DND-41 (cell line): ENCODE data around the gene XKR7.

Experiments
- CTCF ChIP-seq: IDR thresholded peaks from 2 replicates; pipeline ENCODE4 v1.5.1; 2012; ENCODE audit warnings: borderline replicate concordance, low read length, moderate library complexity, mild to moderate bottlenecking; ENCODE audit not compliant: poor library complexity, severe bottlenecking; ENCODE audit errors: extremely low read depth
- EZH2 ChIP-seq: IDR thresholded peaks from 3 replicates; pipeline ENCODE4 v1.6.1; 2012; ENCODE audit warnings: borderline replicate concordance, low read depth, mild to moderate bottlenecking, moderate library complexity, low read length, inconsistent platforms; ENCODE audit not compliant: severe bottlenecking

- TF ChIP-seq CTCF (no peak), EZH2 (no peak)
Measured at GRCh38 chr20:31953556-31954148, 14.3 kb upstream of the XKR7 start.
